ENCODE data around the gene TMEM98.
"Not testable (repeated sequence)": the region's sequence is repeated elsewhere in the genome, so short reads cannot be mapped to it uniquely, and the experiment has no call there.

TMEM98 gene

DNA sequence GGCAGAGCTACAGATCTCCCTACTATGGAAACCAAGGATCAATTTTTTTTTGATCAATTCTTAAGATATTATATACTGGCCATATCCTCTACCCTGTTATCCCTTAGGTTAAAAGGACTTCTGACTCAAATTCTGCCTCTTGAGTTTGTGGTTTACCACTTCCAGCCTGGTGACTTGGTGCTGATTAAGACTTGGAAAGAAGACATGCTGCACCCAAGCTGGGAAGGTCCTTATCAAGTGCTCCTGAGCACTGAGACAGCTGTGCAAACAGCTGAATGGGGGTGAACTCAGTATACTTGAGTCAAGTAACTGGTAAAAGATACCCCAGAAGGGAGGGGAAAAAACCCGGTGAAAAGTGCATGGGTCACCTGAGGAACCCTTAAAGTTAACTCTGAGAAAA, 43.2 kb downstream of the TMEM98 start:
- no peaks in the 10 kb centered on the region for H3K9me3 ChIP-seq
- H3K4me1 ChIP-seq, result peaks cover 14% of the 10 kb centered on the region; the same call in 1 of the 2 replicates
- H3K36me3 ChIP-seq, result no peaks in the 10 kb centered on the region
- TF ChIP-seq Cebpa-rat (IDR thresholded peaks at IDR 0.05), result no peak
- H4K20me1 ChIP-seq, result no peaks in the 10 kb centered on the region
- H3K4me2 ChIP-seq, result no peak overlapping the region
- no peak overlapping the region for H3K27ac ChIP-seq
- no peak overlapping the region for H3K9ac ChIP-seq
- no peaks in the 10 kb centered on the region for H3K27me3 ChIP-seq
- H3K4me3 ChIP-seq, result no peak overlapping the region

DNA sequence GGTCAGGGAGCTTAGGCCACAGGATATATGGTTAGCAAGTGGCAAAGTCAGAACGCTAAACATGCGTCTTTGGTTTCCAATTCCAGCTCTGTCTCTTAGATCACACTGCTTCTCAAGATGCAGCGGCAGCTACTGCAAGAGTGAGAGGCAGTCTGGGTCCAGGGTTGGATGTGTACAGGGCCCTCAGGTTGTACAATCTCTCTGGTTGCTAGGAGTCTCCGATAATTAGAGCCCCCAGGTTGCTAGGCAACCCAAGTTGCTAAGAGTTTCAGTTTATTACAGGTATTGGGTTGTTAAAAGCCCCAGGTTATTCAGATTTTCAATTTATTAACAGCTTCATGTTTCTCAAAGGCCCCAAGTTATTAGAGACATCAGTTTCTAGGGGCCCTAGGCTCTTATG, 48.2 kb downstream of the TMEM98 start:
- Histone ChIP-seq H4K20me1 (no peaks in the 10 kb centered on the region), H3K9me3 (peaks cover 5% of the 10 kb centered on the region), H3K4me3 (no peak overlapping the region), H3K4me1 (peaks cover 10% of the 10 kb centered on the region; the same call in 1 of the 2 replicates), H3K36me3 (no peaks in the 10 kb centered on the region), H3K27me3 (no peaks in the 10 kb centered on the region), H3K27ac (no peak overlapping the region), H3K4me2 (no peak overlapping the region), H3K9ac (no peak overlapping the region)
- no peak for TF ChIP-seq Cebpa-rat (IDR thresholded peaks at IDR 0.05)

DNA sequence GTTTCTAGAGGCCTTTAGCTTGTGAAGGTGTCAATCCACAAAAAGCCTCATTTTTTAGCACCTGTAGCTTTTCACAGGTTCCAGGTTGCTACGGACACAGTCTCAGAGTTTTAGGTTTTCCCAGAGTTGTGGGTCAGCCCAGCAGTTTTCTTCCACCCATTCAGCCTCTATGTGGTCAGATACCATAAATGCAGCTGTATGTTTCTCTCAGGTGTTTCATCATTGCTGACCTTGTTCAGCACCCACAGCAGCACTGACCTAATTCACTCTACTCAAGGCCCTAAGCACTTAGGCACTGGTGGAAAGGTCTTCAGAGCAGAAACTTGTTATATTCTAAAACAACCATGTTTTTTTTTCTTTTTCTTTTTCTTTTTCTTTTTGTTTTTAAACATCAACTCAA, 48.7 kb downstream of the TMEM98 start:
- Histone ChIP-seq H3K9ac (no peak overlapping the region), H3K27me3 (no peaks in the 10 kb centered on the region), H3K27ac (no peak overlapping the region), H3K4me2 (no peak overlapping the region), H3K4me1 (peaks cover 6% of the 10 kb centered on the region; the same call in 1 of the 2 replicates), H3K9me3 (peaks cover 10% of the 10 kb centered on the region), H4K20me1 (no peaks in the 10 kb centered on the region), H3K36me3 (no peaks in the 10 kb centered on the region), H3K4me3 (no peak overlapping the region)
- TF ChIP-seq Cebpa-rat (IDR thresholded peaks at IDR 0.05), result no peak

DNA sequence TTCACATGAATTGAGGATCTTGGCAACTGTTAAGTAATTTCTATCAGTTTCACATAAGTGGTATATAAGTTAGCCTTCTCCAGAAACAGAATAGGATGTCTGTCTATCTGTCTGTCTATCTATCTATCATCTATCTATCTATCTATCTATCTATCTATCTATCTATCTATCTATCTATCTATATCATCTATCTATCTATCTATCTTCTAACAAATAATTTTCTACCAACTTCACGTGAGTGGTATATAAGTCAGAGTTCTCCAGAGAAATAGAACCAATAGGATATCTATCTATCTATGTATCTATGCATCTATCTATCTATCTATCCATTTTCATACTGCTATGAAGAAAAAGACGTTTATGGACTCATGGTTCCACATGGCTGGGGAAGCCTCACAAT, 52.3 kb downstream of the TMEM98 start:
- H3K9me3 ChIP-seq, result peaks cover 36% of the 10 kb centered on the region
- H3K4me1 ChIP-seq, result peaks cover 6% of the 10 kb centered on the region; the same call in 1 of the 2 replicates
- no peak overlapping the region for H3K4me3 ChIP-seq
- no peaks in the 10 kb centered on the region for H4K20me1 ChIP-seq
- H3K4me2 ChIP-seq, result no peak overlapping the region
- H3K36me3 ChIP-seq, result no peaks in the 10 kb centered on the region
- H3K27ac ChIP-seq, result no peak overlapping the region
- no peak for TF ChIP-seq Cebpa-rat (IDR thresholded peaks at IDR 0.05)
- H3K9ac ChIP-seq, result no peak overlapping the region
- no peaks in the 10 kb centered on the region for H3K27me3 ChIP-seq

DNA sequence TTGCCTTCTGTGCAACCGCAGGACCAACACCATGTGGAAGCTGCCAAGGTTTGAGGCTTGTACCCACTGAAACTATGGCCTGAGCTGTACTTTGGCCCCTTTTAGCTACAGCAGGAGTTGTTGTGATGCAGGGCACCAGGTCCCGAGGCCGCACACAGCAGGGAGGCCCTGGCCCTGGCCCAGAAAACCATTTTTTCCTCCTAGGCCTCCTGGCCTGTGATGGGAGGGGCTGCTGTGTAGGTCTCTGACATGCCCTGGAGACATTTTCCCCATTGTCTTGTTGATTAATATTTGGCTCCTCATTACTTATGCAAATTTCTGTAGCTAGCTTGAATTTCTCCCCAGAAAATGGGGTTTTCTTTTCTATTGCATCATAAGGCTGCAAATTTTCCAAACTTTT, 53.7 kb downstream of the TMEM98 start:
- not testable (repeated sequence) for H3K4me2 ChIP-seq, H3K27me3 ChIP-seq, H3K9ac ChIP-seq, H3K27ac ChIP-seq, H3K36me3 ChIP-seq, H3K4me1 ChIP-seq, H3K4me3 ChIP-seq, H4K20me1 ChIP-seq
- peaks cover 49% of the 10 kb centered on the region for H3K9me3 ChIP-seq

DNA sequence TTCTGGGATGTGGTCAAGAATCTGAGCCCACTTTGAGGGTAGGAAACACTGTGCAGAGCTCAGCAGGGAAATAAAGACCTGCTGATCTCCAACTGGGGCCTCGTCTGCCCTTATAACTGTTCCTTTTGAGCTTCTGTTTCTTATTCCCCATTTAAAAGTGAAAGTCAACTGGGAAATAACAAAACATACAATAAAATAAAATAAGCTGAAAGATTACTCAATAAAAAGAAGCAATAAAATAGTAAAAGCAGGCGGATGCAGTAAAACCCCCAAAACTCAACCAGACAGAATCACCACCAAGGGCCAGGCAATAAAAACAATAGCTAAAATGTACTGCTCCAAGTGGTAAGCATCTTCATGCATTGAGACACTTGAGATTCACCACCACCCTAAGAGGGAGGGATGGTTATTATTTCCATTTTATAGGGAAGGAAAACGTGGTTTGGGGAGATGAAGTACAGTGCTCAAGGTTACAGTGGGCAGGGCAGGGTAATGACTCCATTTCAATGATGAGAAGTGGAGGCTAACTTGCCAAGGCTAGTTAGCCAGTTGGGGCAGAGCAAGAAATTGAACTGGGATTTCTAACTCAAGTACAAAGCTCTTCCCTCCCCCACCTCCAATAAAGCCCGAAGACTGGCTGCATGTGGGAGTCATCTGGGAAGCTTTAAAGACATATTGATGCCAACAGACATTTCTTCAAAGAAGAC, 57.2 kb downstream of the TMEM98 start:
- Histone ChIP-seq H3K9ac (no peak overlapping the region), H3K9me3 (peaks cover 79% of the 10 kb centered on the region), H3K4me1 (peaks cover 11% of the 10 kb centered on the region), H3K27ac (no peak overlapping the region), H3K4me3 (no peak overlapping the region), H3K27me3 (no peaks in the 10 kb centered on the region), H3K4me2 (no peak overlapping the region), H4K20me1 (no peaks in the 10 kb centered on the region), H3K36me3 (no peaks in the 10 kb centered on the region)
- no peak for TF ChIP-seq Cebpa-rat (IDR thresholded peaks at IDR 0.05)

DNA sequence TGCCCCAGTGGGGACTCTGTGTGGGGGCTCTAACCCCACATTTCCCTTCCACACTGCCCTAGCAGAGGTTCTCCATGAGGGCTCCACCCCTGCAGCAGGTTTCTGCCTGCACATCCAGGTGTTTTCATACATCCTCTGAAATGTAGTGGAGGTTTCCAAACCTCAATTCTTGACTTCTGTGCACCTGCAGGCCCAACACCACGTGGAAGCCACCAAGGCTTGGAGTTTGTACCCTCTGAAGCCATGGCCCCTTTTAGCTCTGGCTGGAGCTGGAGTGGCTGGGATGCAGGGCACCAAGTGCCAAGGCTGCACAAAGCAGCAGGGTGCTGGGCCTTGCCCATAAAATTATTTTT, 59.5 kb downstream of the TMEM98 start:
- not testable (repeated sequence) for H3K36me3 ChIP-seq, H4K20me1 ChIP-seq, H3K4me2 ChIP-seq, H3K27ac ChIP-seq, H3K9ac ChIP-seq, H3K27me3 ChIP-seq
- peak overlapping the region; percentile 17; the same call in 1 of the 2 replicates for H3K4me3 ChIP-seq
- H3K9me3 ChIP-seq, result peaks cover 61% of the 10 kb centered on the region
- H3K4me1 ChIP-seq, result peaks cover 11% of the 10 kb centered on the region

DNA sequence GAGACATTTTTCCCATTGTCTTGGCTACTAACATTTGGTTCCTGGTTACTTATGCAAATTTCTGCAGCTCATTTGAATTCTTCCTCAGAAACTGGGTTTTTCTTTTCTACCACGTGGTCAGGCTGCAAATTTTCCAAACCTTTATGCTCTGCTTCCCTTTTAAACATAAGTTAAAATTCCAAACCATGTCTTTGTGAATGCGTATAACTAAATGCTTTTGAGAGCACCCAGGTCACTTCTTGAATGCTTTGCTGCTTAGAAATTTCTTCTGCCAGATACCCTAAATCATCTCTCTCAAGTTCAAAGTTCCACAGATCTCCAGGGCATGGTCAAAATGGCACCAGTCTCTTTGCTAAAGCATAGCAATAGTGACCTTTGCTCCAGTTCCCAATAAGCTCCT, 59.9 kb downstream of the TMEM98 start:
- H3K4me2 ChIP-seq, H4K20me1 ChIP-seq, H3K27ac ChIP-seq, H3K9ac ChIP-seq, H3K36me3 ChIP-seq, H3K27me3 ChIP-seq: not testable (repeated sequence)
- Histone ChIP-seq H3K9me3 (peaks cover 56% of the 10 kb centered on the region), H3K4me3 (peak overlapping the region; percentile 17; the same call in 1 of the 2 replicates), H3K4me1 (peaks cover 11% of the 10 kb centered on the region)

DNA sequence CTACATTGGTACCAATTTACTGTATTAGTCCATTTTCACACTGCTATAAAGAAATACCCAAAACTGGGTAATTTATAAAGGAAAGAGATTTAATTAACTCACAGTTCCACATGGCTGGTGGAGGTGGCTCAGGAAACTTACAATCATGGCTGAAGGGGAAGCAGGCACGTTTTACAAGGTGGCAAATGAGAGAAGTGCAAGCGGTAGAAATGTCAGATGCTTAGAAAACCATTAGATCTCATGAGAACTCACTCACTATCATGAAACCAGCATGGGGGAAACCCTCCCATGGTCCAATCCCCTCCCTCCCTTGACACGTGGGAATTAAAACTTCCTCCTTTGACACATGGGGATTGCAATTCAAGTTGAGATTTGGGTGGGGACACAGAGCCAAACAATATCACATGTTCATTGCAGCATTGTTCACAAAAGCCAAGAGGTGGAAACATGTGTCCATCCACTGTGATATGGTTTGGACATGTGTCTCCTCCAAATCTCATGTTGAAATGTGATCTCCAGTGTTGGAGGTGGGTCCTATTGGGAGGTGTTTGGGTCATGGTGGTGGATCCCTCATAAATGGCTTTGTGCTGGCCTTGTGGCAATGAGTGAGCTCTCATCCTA, 60.6 kb downstream of the TMEM98 start:
- H3K27ac ChIP-seq, result no peak overlapping the region
- peaks cover 49% of the 10 kb centered on the region for H3K9me3 ChIP-seq
- TF ChIP-seq Cebpa-rat (IDR thresholded peaks at IDR 0.05), result no peak
- no peaks in the 10 kb centered on the region for H3K27me3 ChIP-seq
- no peak overlapping the region for H3K4me2 ChIP-seq
- no peaks in the 10 kb centered on the region for H3K36me3 ChIP-seq
- no peak overlapping the region for H3K4me3 ChIP-seq
- peaks cover 11% of the 10 kb centered on the region for H3K4me1 ChIP-seq
- H4K20me1 ChIP-seq, result no peaks in the 10 kb centered on the region
- no peak overlapping the region for H3K9ac ChIP-seq

DNA sequence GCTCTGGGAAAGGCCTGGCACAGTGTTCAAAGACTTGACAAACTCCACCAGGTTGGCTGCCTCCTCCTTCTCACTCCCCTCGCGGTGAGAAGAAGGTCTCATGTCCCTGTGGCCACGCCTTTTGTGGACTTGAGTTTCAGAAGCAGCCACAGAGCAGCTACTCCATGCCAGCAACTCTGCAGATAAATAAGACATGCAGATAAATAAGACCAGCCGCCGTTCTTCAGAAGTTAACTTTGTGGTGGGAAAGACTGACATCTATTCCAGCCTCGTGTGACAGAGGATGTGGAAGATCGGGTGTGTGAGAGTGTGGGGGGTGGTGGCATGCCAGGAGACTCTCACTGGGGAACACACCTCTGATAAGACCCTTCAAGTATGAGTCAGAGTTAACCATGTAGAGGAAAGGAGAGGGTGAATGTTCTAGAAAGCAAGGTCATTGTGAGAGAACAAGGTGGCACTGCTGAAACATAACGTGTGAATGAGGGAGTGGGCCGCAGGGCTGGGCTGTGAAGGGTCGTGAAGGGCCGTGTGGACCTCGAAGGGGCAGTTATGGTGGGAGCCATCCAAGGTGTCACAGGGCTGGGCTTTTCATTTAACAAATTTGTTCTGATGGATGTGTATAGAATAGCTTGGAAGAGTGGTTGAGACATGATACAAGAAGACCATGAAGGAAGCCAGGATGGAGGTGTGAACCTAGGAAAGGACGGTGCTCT, 64.5 kb downstream of the TMEM98 start:
- TF ChIP-seq Cebpa-rat (IDR thresholded peaks at IDR 0.05), result no peak
- H3K4me1 ChIP-seq, result peaks cover 7% of the 10 kb centered on the region
- no peak overlapping the region for H3K4me3 ChIP-seq
- H3K27me3 ChIP-seq, result no peaks in the 10 kb centered on the region
- no peak overlapping the region for H3K4me2 ChIP-seq
- no peaks in the 10 kb centered on the region for H4K20me1 ChIP-seq
- peaks cover 21% of the 10 kb centered on the region for H3K9me3 ChIP-seq
- H3K9ac ChIP-seq, result no peak overlapping the region
- no peaks in the 10 kb centered on the region for H3K36me3 ChIP-seq
- H3K27ac ChIP-seq, result no peak overlapping the region

Data from BLaER1 (cell line).